NCI-H2227 treated with DMSO at 0.1 percent for 48 hours (cell line): ENCODE data around the gene CHRNA7.

Experiments used
- DNase-seq: peaks from one replicate; lab custom pipeline; 2025; lab: John Stamatoyannopoulos, UW

The CHRNA7 gene

GRCh38 chr15:32089851-32090359 is 59.6 kb downstream of the CHRNA7 start:
- DNase-seq = no peak

DNA sequence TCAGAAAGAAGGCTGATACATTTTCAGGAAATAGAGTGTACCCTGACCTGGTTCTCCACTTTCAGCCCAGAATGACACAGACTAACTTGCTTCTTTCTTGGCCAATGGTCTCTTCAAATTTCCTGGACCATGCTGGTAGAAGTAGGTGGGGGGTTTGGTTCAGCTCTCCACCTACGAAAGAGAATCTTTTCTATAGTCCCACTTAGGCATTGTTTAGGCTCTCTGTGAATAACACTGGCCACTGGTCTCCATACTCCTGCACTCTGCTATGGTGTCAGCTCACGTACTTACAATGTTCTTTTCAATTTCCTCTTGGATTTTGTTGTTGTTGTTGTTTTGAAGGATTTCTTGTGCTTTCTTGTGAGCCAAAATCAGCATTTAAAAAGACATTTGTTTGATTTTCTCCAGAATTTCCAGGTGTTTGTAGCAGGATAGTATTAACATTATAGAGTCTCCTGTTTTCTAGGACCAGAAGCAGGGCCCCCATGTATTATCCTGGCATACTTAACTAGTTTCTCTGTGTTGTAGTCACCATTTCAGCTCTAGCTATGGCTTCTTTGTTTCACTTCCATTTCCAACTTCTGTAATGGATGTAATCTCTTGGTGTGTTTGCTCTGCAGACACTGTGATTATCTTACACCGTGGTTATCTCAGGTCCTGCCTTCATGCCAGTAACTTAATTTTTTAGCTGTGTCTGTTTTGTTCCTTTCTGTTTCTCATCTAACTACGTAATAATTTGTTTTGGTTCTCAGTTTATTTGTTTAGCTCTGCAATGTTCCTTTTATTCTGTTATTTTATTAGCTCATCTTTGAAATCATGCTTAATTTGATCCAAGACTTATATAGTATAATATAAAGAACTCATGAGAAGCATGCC is 61.4 kb downstream of the CHRNA7 start:
- no peak for DNase-seq

DNA sequence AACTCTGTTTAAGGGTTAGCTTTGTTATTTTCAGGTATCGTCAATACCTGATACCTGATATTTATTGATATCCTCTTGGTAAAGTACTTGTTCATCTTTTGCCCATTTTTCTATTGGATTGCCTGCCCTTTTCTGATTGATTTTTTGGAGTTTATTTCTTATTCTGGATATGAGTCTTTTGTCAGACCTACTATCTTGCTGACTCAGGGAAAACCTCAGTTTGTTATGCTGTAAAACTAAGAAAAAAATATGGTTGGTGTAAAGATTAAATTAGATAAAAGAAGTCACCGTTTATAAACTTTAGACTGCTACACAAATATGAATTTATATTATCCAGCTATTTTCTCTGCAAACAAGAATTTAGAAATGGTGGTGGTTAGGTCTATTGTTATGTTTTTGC is 65.9 kb downstream of the CHRNA7 start:
- no peak for DNase-seq

DNA sequence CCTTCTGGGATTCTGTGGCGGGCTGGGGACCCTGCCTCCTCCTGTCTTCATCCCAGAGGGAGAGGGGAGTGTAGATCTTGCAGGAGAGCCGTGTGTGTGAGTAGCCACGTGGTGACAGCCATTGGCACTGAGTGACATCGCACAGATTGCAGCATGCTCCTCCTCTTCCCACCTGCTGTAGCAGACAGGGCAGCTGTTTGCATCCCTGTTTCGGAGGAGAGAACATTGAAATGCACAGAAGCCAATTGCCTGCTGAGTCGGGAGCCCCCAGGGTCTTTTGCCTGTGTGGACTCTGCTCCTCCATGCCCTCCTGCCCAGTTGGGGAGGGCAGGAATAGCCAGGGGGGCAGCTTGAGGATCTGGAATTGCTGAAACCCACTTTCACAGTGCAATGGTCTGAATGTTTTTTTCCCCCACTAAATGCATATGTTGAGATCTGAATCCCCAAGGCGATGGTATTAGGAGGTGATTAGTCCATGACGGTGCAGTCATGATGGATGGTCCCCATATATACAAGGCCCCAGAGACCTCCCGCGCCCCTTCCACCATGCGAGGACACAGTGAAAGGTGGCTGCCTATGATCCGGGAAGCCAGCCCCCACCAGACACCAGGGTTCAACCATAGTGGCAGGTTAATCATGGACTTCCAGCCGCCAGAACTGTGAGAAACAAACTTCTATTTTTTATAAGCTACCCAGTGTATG is 66.8 kb downstream of the CHRNA7 start:
- DNase-seq = no peak

DNA sequence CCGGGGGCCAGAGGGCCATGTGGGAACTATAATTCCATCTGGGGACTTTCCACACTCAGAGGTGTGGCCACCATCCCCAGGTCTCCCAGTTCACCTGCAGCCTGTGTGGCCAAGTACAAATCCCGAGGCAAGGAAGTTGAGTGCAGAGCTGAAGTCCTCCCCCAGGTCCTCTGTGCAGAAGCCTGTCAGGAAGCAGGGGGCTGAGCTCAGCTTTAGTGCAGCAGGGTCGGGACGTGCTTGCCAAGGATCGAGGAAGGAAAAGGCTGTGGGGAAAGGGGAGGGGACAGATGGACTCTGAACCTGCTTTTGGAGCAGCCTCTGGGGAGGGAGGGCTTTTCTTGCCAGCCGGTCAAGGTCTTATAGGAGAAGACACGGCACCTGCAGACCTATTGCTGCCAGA is 67.7 kb downstream of the CHRNA7 start:
- no peak for DNase-seq

DNA sequence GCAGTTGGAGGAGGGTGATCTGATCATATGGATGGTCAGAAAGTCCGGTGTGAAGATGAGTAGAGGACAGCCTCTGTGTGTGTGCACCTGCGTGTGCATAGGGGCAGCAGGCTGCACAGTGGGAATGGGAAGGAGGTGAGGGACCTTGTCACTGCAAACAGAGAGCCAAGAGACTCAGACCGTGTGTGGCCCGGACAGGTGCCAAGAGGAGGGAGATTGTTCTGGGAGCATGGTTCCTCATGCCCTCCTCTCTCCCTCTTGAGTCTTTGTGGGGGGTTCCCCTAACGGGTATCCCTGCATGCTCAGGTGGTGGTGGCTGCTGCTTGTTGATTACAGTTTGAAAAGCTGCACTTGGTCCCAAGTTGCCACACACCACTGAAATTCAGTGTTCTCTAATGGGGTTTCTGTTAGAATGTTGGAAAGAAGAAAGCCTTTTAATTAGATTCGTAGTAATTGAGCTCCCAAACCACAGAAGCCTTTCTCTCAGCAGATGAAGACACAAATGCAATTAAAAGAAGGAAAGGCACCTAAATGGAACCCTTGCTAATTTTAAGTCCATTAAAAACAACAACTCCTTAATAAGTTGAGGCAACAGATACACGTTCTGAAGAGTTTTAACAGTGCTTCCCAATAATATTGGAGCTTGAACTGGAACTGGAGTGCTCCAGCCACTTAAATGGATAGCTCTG is 68.9 kb downstream of the CHRNA7 start:
- DNase-seq = no peak

DNA sequence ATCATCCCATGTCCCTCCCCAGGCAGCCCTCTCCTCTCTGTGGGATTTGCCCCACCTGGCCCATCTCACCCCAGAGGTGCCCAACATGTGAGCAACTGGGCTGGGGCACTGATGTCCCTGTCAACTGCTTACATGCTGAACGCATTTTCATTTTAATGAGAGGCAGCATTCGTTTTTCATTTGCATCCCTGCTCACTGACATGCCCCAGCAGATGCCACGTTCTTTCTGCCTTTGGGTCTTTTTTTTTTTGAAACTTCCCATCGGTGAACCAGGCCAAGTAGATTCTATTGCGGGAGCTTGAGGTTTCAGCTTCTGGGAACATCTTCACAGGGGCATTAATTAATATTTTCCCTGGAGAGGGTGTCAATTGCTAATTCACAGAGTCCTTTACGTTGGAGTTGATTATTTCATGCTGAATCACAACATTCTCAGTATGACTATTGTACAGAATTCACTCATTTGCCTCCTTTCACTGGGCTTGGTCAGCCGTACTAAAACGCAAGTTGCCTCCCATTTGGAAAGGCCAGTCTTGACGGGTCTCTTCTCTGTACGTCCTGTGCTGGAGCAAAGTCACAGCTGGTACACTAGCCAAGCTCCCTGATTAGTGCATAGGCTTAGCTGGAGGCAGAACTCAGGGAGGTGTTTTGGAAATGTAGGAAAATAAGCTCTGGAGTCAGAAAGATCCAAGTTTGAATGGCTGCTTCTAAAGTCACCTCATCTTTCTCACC is 69.8 kb downstream of the CHRNA7 start:
- DNase-seq = no peak

GRCh38 chr15:32104061-32104995 is 74.0 kb downstream of the CHRNA7 start:
- DNase-seq = no peak

- DNase-seq = no peak
These were observed 75.2 kb downstream of the CHRNA7 start for GRCh38 chr15:32105258-32106241.

- DNase-seq = no peak
These were observed 76.4 kb downstream of the CHRNA7 start for GRCh38 chr15:32106401-32107381.

- no peak for DNase-seq
These were observed 77.3 kb downstream of the CHRNA7 start for GRCh38 chr15:32107477-32108080.

- no peak for DNase-seq
These were observed 78.3 kb downstream of the CHRNA7 start for GRCh38 chr15:32108661-32109060.

DNA sequence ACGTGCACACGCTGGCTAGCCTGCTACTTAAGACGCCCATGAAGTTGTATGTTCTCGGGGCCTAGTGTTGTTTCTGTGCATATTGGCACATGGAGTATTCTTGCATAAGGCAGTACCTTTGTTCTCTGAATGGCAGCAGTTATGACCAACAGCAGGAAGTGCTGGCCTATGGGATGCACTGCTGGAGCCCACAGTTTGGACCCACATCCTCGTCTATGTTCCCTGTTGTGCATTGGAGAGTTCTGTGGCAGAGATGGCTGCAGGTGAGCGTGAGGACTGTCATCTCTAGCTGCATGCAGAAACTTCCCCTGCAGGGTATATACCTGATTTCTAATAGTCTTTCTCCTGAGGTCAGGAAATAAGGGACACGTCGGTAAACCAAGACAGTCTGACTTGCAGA is 81.8 kb downstream of the CHRNA7 start:
- DNase-seq = no peak

DNA sequence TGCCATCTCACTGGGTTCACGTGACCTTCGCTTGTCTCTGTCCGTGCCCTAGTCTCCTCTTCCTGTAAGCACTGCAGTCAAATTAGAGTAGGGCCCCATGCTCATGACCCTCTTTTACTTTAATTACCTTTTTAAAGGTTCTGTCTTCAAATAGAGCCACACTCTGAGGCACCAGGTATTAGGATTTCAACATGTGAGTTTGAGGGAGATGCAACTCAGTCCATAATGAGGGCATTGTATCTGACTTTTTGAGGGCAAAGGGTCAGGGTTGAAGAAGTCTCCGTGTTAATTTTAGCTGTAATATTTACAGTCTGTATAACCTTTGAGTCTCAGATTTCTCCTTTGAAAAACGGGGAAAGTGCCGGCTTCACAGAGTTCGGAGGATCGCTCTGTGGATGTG is 82.9 kb downstream of the CHRNA7 start:
- DNase-seq = no peak

DNA sequence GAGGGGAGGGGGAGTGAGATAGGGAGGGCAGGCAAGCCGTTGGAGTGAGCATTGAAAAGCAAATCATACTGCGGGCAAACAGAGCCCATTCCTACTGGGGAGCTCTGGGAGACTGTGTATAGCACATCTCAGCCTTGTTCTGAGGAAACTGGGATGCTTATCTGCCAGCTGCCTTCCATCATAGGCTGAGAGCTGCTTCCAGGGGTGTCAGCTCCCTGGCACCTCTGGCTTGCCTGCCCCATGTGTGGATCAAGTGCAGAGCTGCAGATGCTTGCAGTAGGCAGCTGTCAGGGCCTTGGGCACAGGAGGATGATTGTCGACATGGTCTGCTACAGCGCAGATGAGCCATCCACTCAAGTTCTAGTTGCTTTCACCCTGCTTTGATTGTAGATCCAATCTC is 86.8 kb downstream of the CHRNA7 start:
- DNase-seq = no peak

DNA sequence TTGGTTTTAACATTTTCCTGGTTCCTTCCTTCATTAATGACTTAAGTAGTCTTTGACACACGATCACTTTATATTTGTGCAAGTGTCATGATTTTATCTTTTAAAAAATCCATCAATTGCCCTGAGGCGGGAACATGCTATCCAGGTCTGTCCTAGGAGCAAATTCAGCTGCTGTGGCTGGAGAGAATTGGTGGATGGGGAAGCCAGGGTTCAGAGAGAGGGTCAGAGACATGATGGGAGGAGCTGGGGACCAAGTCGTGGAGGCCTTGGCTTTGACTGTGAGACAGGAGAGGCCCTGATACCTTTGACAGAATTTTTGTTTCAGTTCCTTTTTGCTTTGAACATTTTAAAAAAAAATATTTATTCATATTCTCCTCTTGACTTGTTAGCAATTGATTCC is 89.0 kb downstream of the CHRNA7 start:
- DNase-seq = no peak

- no peak for DNase-seq
These were observed 89.5 kb downstream of the CHRNA7 start for GRCh38 chr15:32119694-32120330.
